Measurements from ENCODE around the gene ZC3HAV1.

Gene ZC3HAV1

GRCh38 chr7:139016931-139017511 is 92.5 kb downstream of the ZC3HAV1 start:
- TF ChIP-seq FOXP2 (optimal IDR thresholded peaks at IDR 0.05; ENCODE audit: borderline replicate concordance, extremely low read depth, extremely low read length, insufficient read depth) (no peak), SIN3A (IDR thresholded peaks at IDR 0.05; ENCODE audit: borderline replicate concordance, insufficient read depth, low read length) (no peak), POLR2AphosphoS5 (IDR thresholded peaks at IDR 0.05; ENCODE audit: low read depth, low read length) (no peak), REST (IDR thresholded peaks at IDR 0.05; ENCODE audit: insufficient read depth in 1 of 2, low read depth in 2 of 2, low read length in 2 of 2) (no peak), TAF1 (IDR thresholded peaks at IDR 0.05; ENCODE audit: borderline replicate concordance, insufficient read depth, low read length) (no peak)

GRCh38 chr7:139011373-139011772 is 98.1 kb downstream of the ZC3HAV1 start:
- no peak for TF ChIP-seq REST (IDR thresholded peaks at IDR 0.05; ENCODE audit: insufficient read depth in 1 of 2, low read depth in 2 of 2, low read length in 2 of 2)
- no peak for TF ChIP-seq TAF1 (IDR thresholded peaks at IDR 0.05; ENCODE audit: borderline replicate concordance, insufficient read depth, low read length)
- no peak for TF ChIP-seq FOXP2 (optimal IDR thresholded peaks at IDR 0.05; ENCODE audit: borderline replicate concordance, extremely low read depth, extremely low read length, insufficient read depth)
- no peak for TF ChIP-seq SIN3A (IDR thresholded peaks at IDR 0.05; ENCODE audit: borderline replicate concordance, insufficient read depth, low read length)
- no peak for TF ChIP-seq POLR2AphosphoS5 (IDR thresholded peaks at IDR 0.05; ENCODE audit: low read depth, low read length)

- no peak for TF ChIP-seq SIN3A (IDR thresholded peaks at IDR 0.05; ENCODE audit: borderline replicate concordance, insufficient read depth, low read length)
- no peak for TF ChIP-seq POLR2AphosphoS5 (IDR thresholded peaks at IDR 0.05; ENCODE audit: low read depth, low read length)
- TF ChIP-seq TAF1 (IDR thresholded peaks at IDR 0.05; ENCODE audit: borderline replicate concordance, insufficient read depth, low read length) = no peak
- no peak for TF ChIP-seq REST (IDR thresholded peaks at IDR 0.05; ENCODE audit: insufficient read depth in 1 of 2, low read depth in 2 of 2, low read length in 2 of 2)
- no peak for TF ChIP-seq FOXP2 (optimal IDR thresholded peaks at IDR 0.05; ENCODE audit: borderline replicate concordance, extremely low read depth, extremely low read length, insufficient read depth)
Measured at GRCh38 chr7:139004321-139005090, 105.0 kb downstream of the ZC3HAV1 start.

GRCh38 chr7:138999414-138999813 is 110.1 kb downstream of the ZC3HAV1 start:
- TF ChIP-seq SIN3A (IDR thresholded peaks at IDR 0.05; ENCODE audit: borderline replicate concordance, insufficient read depth, low read length) = no peak
- no peak for TF ChIP-seq POLR2AphosphoS5 (IDR thresholded peaks at IDR 0.05; ENCODE audit: low read depth, low read length)
- no peak for TF ChIP-seq FOXP2 (optimal IDR thresholded peaks at IDR 0.05; ENCODE audit: borderline replicate concordance, extremely low read depth, extremely low read length, insufficient read depth)
- TF ChIP-seq REST (IDR thresholded peaks at IDR 0.05; ENCODE audit: insufficient read depth in 1 of 2, low read depth in 2 of 2, low read length in 2 of 2) = no peak
- no peak for TF ChIP-seq TAF1 (IDR thresholded peaks at IDR 0.05; ENCODE audit: borderline replicate concordance, insufficient read depth, low read length)
